AG09309 (cell line): ENCODE results near the gene CPVL.
A peak's percentile ranks its signal among the peaks of the same experiment; 100 is the strongest.

Experiments used
- DNase-seq: peaks from one replicate; pipeline ENCODE4 v3.0.0-alpha.2; 2010; ENCODE audit warnings: low read depth
- H3K4me3 ChIP-seq: 2 replicates; pipeline ENCODE4 v1.5.1; 2011; ENCODE audit warnings: mild to moderate bottlenecking, low read depth, low read length, moderate library complexity; ENCODE audit not compliant: control insufficient read depth
- CTCF ChIP-seq: IDR thresholded peaks from 2 replicates; pipeline ENCODE4 v1.5.1; 2011; ENCODE audit warnings: mild to moderate bottlenecking, low read depth, low read length, inconsistent platforms; ENCODE audit not compliant: insufficient read depth, control insufficient read depth; ENCODE audit errors: missing control alignments

CPVL gene

DNA sequence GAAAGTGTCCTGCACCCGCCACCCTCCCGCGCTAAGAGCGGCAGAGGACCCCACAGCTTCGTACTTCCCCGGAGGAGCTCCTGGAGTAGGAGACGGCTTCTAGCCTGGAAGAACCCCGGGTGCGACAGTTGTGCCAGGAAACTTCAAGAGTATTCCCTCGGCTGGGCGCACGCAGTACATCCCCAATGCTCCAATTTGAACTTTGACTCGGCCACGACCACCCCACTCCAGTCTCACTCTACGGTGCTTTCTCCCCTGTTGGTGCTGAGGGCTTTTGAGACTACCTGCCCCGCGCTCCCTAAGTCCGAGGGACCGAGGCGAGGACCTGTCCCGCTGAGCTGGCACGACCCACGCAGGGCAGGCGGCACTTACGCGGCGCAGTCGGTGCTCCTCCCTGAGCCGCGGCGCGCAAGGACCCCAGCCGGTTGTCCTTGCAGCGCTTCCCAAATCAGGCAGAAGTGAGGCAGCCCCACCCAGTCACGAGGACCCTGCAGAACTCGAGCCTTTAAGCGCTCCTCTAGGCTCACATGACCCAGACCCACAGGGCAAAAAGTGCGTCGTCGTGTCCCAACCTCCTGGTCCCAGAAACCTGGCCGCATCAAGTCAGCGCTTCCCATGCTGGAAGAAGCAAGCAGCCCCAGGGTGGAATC lies at the start of gene CPVL:
Gene CPVL (minus strand): TSS at position 481 of the 650 bp plus-strand sequence. CDS start 25,476 bp downstream, outside the sequence.
- DNase-seq, result no peak
- H3K4me3 ChIP-seq, result no peak within 1 kb of the TSS
- TF ChIP-seq CTCF, result no peak

GRCh38 chr7:29194594-29195427 lies 48.5 kb upstream of the CPVL start, which contains the start of gene CHN2:
TSS of gene CHN2 (plus strand) at chr7:29194775.
- no peak for DNase-seq
- TF ChIP-seq CTCF, result no peak

DNA sequence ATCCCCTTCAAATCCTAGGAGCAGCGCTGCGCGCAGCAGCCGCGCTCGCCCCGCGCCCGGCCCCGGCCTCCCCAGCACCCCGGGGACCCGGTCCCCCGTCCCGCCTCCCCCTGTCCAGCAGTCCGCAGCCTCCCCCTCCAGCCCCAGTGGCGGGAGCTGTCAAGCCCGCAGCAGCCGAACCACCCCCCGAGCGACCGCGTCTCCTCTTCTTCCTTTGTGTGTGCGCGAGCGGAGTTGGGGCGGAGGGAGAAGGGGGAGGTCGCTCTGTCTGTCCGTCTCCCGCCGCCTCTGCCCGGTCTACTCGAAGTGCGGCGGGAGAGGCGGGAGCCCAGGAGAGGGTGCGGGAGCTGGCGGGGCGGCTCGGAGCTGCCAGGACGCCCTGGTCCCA lies 47.9 kb upstream of the CPVL start:
- peak overlapping the region; percentile 36 for H3K4me3 ChIP-seq
- no peak for DNase-seq
- TF ChIP-seq CTCF, result no peak

More at GRCh38 chr7:29194594-29195427, 48.5 kb upstream of the CPVL start, which contains the start of gene CHN2:
- peak within 1 kb of the TSS; percentile 36 for H3K4me3 ChIP-seq

DNA sequence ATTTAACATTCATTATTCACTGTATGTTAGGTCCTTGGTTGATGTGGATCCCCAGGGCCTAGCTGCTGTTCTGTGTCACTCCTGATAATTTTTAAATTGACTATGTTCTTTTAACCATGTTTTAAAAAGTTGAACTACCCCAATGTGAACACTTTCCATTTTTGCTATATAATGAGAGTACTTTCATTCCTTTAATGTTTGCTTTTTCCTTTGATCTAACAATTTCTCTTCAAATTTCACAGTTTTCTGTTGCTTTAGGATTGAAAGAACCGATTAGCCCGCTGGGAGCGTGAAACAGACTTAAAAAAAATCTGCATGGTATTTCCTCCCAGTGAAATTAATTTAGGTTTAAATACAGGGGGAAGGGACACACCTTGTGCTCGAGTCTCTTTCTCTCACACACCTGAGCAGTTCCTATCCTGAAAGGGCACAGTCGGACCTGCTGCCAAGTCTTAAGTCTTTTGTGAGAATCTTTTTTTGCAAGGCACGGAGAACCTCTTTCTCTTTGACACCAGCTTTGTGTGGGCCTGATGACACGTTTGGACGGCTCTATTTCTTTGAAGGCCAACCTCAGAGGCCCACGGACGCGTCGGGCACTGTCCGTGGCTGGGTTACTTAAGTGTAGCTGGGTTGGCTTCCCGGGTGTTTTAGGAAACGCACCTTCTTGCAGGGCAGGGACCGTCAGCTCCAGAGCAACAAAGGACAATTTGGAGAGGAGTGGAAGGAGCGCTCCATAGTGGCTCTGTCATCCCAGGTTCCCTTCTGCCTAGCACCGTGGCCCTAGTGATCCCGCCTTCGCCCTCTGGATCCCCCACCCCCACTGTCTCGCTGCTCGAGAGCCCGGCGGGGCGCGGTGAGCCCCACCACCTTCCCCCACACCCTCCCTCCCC lies 47.2 kb upstream of the CPVL start:
- DNase-seq, result no peak
- no peak overlapping the region for H3K4me3 ChIP-seq
- no peak for TF ChIP-seq CTCF

GRCh38 chr7:29192811-29193210 lies 46.5 kb upstream of the CPVL start:
- no peak for TF ChIP-seq CTCF
- no peak for DNase-seq
- no peak overlapping the region for H3K4me3 ChIP-seq

- no peak overlapping the region for H3K4me3 ChIP-seq
- no peak for TF ChIP-seq CTCF
- DNase-seq, result no peak
Measured at GRCh38 chr7:29192323-29192722, 46.0 kb upstream of the CPVL start.
